ENCODE measurements around the gene MEMO1. TPM values are rescaled to one million over a fixed set of nuclear protein-coding genes. Genes with fewer than 3 reads are reported as not detected.
"Not testable (repeated sequence)": the region's sequence is repeated elsewhere in the genome, so short reads cannot be mapped to it uniquely, and the experiment has no call there.

The MEMO1 gene
- polyA plus RNA-seq (2011; rRNA removed) (54.7 and 64.5 TPM in 2 replicates), polyA minus RNA-seq (2011; rRNA and poly(A)+ RNA removed) (39.8 and 48.3 TPM in 2 replicates)

DNA sequence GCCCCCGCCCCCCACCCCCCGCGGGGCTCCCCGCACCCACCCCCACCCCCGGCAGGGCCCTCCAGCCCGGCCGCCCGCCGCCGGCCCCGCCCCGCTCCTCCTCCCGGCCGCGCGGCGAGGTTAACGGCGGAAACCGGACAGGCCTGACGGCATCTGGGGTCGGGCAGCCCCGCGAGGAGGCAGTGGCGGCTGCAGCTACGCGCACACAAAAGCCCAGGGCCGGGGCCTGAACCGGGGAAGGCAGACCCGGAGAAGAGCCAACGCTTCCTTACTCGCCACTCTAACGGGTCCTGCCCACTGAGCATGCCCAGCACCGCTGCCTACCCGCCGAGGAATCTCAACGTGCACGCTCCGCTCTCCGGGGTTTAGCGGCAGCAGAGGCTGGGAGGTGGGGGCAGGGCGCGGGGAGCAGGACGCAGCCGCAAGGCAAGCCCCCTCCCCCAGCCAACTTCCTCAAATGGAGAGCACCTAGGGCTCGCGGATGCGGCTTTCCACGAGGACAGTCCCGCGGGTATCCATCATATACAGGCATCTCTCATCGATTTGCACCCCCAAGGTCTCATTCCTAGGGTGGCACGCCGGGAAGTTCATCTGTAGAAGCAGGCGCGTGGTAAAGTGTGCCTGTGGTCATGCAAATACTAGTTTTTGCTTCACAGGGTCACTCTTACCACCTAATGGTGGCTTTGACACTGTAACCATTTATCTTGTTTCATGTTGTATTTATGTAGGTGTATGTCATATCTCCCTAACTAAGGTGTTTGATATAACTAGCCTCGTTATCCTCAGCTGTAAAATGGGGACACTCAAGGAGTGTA, at the start of gene MEMO1:
MEMO1 (minus strand) TSS at position 339 of the 815 bp plus-strand sequence. CDS start 761 bp downstream, outside the sequence.
- POLR2A ChIA-PET = interaction anchor here (0.8 to 1.5 kb wide), 2 partner anchors 29 to 52 kb away, joined by 4 to 6 read pairs; partner anchors contain the start of genes DPY30 and SPAST

DNA sequence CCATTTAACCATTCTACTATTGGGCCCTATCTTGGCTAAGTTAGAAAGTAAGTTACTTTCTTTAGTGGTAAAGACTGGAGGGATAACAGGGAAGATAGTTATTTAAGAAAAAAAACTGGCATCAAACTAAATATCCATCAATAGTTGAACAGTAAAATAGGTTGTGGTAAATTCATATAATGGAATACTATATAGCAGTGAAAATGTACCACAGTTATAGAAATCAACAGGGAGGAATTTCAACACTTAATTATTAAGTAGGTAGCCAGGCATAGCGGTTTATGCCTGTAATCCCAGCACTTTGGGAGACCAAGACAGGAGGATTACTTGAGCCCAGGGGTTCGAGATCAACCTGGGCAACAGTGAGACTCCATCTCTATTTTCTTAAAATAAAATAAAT, 49.5 kb upstream of the MEMO1 start:
- Histone ChIP-seq H3K27me3 (ENCODE audit: control insufficient read depth, insufficient read depth, low read length) (no peaks in the 10 kb centered on the region), H3K9me3 (ENCODE audit: control insufficient read depth, insufficient read depth, low read length) (no peaks in the 10 kb centered on the region; the same call in 1 of the 2 replicates), H3K4me3 (ENCODE audit: low read depth, low read length) (no peak overlapping the region), H3K27ac (ENCODE audit: low read depth, low read length) (no peak overlapping the region)
- TF ChIP-seq, protein P1, sequence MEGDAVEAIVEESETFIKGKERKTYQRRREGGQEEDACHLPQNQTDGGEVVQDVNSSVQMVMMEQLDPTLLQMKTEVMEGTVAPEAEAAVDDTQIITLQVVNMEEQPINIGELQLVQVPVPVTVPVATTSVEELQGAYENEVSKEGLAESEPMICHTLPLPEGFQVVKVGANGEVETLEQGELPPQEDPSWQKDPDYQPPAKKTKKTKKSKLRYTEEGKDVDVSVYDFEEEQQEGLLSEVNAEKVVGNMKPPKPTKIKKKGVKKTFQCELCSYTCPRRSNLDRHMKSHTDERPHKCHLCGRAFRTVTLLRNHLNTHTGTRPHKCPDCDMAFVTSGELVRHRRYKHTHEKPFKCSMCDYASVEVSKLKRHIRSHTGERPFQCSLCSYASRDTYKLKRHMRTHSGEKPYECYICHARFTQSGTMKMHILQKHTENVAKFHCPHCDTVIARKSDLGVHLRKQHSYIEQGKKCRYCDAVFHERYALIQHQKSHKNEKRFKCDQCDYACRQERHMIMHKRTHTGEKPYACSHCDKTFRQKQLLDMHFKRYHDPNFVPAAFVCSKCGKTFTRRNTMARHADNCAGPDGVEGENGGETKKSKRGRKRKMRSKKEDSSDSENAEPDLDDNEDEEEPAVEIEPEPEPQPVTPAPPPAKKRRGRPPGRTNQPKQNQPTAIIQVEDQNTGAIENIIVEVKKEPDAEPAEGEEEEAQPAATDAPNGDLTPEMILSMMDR (IDR thresholded peaks at IDR 0.05; ENCODE audit: low read depth, low read length) = no peak
- ChIA-PET CTCF (no interaction called here), POLR2A (no interaction called here)
- no peak for DNase-seq (ENCODE audit: low read depth, low spot score)

More for the DNA sequence above, at the start of gene MEMO1:
- Histone ChIP-seq H3K27ac (ENCODE audit: low read depth, low read length) (peak within 1 kb of the TSS; percentile 88), H3K4me3 (ENCODE audit: low read depth, low read length) (peak within 1 kb of the TSS; percentile 84), H3K9me3 (ENCODE audit: control insufficient read depth, insufficient read depth, low read length) (no peaks in the 10 kb centered on the region), H3K27me3 (ENCODE audit: control insufficient read depth, insufficient read depth, low read length) (no peaks in the 10 kb centered on the region)
- TF ChIP-seq, protein P1 (IDR thresholded peaks at IDR 0.05; ENCODE audit: low read depth, low read length) = no peak; the same call in 1 of the 2 replicates
- DNase-seq (ENCODE audit: low read depth, low spot score) = peak; percentile 88
- CTCF ChIA-PET = no interaction called here

GRCh38 chr2:32058130-32058529, 47.3 kb upstream of the MEMO1 start:
- TF ChIP-seq, protein P1 (IDR thresholded peaks at IDR 0.05; ENCODE audit: low read depth, low read length) = no peak
- no peaks in the 10 kb centered on the region for H3K9me3 ChIP-seq (ENCODE audit: control insufficient read depth, insufficient read depth, low read length)
- DNase-seq (ENCODE audit: low read depth, low spot score) = no peak
- H3K4me3 ChIP-seq (ENCODE audit: low read depth, low read length) = no peak overlapping the region
- ChIA-PET POLR2A (no interaction called here), CTCF (no interaction called here)
- no peak overlapping the region for H3K27ac ChIP-seq (ENCODE audit: low read depth, low read length)
- no peaks in the 10 kb centered on the region for H3K27me3 ChIP-seq (ENCODE audit: control insufficient read depth, insufficient read depth, low read length)

GRCh38 chr2:32054583-32054982, 43.8 kb upstream of the MEMO1 start:
- H3K27me3 ChIP-seq (ENCODE audit: control insufficient read depth, insufficient read depth, low read length); H3K4me3 ChIP-seq (ENCODE audit: low read depth, low read length); DNase-seq (ENCODE audit: low read depth, low spot score); H3K9me3 ChIP-seq (ENCODE audit: control insufficient read depth, insufficient read depth, low read length); H3K27ac ChIP-seq (ENCODE audit: low read depth, low read length): not testable (repeated sequence)
- POLR2A ChIA-PET = interaction anchor here (0.8 kb wide), 1 partner anchor 15 kb away, joined by 3 read pairs; the partner anchor contains the start of gene DPY30
- CTCF ChIA-PET = interaction anchor here (0.6 to 1.2 kb wide), 2 partner anchors 13 to 15 kb away, joined by 3 read pairs; partner anchors contain the start of gene DPY30

GRCh38 chr2:32051836-32052439, 41.1 kb upstream of the MEMO1 start:
- TF ChIP-seq, protein P1 (IDR thresholded peaks at IDR 0.05; ENCODE audit: low read depth, low read length) = no peak
- DNase-seq (ENCODE audit: low read depth, low spot score) = no peak
- Histone ChIP-seq H3K9me3 (ENCODE audit: control insufficient read depth, insufficient read depth, low read length) (no peaks in the 10 kb centered on the region), H3K27ac (ENCODE audit: low read depth, low read length) (no peak overlapping the region), H3K27me3 (ENCODE audit: control insufficient read depth, insufficient read depth, low read length) (no peaks in the 10 kb centered on the region), H3K4me3 (ENCODE audit: low read depth, low read length) (no peak overlapping the region)
- POLR2A ChIA-PET = no interaction called here
- CTCF ChIA-PET = interaction anchor here (0.6 kb wide), 1 partner anchor 9 kb away, joined by 7 read pairs; no protein-coding TSS in a partner anchor
